ENCODE data around the gene RAI1.
"Not testable (repeated sequence)": the region's sequence is repeated elsewhere in the genome, so short reads cannot be mapped to it uniquely, and the experiment has no call there.

Gene RAI1

DNA sequence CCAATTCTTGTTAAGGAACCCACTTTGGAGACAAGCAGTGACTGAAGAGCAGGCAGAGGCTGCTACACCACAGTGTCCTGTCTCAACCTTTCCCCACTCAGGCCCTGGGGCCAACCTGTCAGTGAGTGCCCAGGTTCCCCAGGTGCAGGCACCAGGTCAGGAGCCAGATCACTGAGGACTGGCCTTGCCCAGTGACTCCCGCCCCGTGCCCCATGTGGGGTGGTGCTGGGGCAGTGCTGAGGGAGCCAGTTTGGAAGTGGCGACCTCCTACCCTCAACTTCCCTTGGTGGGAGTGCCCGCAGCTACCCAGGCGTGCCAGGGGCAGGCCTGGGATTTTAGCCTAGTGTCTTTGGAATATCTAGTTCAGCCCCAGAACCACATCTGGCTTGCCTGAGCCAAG, 126.2 kb downstream of the RAI1 start:
- no peak for DNase-seq

DNA sequence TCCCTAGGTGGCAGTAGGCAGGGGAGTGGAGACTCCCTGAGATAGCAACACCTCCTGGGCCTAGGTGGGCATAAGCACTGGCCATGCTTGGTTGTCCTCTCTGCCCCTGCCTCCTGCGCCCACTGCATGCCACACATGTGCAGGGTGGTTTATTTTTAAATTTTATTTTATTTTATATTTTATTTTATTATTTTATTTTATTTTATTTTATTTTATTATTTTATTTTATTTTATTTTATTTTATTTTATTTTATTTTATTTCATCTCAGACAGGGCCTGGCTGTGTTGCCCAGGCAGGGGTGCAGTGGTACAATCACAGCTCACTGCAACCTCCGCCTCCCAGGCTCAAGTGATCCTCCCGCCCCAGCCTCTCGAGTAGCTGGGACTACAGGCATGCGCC, 126.9 kb downstream of the RAI1 start:
- DNase-seq: not testable (repeated sequence)

DNA sequence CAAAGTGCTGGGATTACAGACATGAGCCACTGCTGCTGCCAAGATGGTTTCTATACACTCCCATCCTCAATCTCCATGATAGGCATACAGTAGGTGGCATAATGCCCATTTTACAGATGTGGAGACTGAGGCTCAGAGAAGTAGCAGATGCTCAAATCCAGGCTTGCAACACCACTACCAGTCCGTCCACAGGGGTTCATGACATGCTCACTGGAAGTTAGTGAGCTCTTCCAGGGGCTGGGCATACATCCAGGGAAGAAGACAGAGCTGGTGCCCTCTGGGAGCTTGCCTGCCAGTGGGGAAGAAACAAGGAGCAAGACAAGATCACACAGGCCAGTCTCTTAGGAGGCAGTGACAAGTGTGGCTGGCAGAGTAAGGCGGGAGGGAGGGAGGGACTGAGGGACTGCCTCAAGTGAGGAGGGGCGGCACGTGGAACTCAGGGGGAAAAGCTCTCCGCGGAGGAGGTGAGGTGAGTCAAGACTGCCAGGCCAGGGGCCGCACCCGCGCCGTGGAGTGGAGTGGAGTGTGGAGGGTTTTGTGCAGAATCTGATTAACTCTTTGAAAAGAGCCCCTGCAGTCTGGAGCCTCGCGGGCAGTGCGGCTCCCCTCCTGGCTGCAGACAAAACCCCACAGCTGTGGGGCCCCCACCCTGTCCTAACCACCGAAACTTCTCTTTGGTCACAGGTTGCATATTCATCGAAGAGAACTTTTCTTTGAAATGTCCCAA, 127.6 kb downstream of the RAI1 start:
- DNase-seq: no peak

DNA sequence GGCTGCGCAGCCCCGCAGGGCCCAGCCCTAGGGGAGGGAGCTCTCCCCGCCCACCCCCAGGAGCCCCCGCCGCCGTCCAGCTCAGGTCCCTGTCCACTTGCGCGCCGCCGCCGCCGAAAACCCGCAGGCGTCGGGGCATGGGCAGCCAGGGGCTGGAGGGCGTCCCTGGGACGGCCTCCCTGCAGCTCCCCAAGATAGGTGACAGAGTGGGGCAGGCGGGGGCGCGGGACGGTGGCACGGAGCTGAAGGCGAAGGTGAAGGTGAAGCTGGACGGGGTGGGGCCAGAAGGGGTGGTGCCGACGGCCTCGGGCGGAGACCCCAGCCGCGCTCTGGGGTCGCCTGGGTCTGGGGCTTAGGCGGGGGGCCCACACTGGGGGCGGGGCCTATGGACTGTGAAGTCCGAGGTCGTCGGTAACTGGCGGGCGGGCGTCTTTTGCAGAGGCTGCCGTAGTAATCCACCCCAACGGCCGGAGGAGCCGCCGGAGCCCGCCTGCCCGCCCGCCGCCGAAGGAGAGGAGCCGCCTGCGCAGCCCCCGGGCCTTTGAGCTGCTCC, 128.3 kb downstream of the RAI1 start:
- no peak for DNase-seq

DNA sequence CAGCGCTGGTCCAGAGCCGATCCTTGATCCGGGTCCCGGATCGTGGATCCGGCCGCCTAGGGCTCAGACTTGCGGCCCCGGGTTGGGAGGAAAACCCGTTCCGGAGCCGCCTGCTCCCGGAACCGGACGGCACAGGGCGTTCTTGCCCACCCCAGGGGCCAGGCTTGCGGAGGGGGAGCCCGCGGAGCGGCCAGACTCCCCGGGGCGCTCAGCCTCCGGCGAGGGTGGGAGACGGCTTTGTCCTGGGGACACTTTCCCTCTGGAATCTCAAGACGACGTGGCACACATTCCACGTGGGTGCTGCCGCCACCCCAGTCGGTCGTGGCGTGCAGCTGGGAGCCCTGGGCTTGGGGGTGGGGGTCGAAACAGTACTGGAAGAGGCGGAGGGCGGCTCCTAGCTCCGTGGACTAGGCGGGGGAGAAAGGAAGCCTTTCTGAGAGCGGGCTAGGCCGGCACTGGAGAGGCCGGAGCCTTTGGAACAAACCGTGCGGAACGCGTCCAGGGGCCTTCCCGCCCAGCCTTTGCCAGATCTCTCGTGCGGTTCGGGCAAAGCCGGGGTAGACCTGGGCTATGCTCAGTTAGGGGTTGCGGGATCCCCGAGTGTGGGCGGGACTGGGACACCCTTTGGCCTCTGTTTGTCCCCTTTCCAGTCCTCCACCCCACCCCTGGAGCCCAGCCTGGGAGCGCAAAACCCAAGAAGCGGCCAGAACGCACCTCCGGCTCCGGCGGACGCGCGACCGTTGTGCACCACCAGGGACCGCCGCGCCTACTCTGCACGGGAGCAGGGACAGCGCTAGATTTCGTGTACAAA, 129.0 kb downstream of the RAI1 start:
- DNase-seq: no peak

DNA sequence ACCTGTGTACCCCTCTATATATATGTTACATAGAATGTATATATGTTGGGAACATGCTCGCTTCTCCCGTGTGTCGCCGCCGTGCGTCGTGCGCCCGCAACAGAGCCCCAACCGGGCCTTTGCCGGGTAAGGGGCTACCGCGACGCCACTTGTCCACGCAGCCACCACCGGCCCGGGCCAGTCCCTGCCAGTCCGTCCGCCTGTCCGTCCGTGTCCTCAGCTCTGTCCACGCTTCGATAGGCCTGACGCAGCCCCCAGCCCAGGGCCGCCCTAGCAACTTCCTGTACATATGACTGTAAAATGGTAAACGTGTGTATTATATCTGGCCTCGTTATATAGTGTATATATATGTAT, 129.6 kb downstream of the RAI1 start:
- no peak for DNase-seq

DNA sequence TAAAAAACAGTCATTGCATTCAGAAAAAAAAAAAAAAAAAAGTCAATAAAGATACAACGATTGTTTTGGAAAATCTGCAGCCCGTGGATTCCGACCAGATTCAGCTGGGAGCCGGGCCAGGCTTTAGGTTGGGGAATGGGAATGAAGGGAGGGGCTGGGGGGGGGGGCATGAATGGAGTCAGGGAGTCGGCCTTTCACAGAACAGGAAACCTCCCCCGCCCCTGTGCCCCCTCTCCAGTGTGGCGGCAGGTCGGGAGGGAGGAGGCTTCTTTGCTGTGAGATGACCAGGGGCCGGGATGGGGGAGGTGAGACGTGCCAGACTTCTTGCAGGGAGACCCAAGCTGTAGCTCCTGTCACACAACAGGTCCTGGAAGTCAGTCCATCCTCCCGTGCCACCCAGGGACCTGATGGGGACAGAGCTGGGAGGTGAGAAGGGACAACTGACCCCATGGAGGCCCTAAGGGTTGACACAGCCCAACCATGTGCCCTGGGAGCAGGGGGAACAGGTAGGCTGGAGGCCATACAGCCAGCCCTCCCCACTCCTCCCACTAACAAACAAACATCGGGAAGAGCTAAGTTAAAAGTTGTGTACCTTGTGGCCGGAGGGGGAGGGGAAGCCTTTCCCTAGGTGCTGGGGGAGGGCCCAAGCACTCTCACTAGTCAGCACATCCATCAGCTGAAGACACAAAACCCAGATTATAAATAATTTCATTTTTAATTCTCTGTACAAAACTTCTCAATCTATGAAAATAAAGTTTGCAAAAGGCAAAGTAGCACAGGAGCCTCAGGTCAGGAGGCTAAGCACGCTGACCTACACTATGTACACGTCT, 130.3 kb downstream of the RAI1 start:
- DNase-seq: no peak

DNA sequence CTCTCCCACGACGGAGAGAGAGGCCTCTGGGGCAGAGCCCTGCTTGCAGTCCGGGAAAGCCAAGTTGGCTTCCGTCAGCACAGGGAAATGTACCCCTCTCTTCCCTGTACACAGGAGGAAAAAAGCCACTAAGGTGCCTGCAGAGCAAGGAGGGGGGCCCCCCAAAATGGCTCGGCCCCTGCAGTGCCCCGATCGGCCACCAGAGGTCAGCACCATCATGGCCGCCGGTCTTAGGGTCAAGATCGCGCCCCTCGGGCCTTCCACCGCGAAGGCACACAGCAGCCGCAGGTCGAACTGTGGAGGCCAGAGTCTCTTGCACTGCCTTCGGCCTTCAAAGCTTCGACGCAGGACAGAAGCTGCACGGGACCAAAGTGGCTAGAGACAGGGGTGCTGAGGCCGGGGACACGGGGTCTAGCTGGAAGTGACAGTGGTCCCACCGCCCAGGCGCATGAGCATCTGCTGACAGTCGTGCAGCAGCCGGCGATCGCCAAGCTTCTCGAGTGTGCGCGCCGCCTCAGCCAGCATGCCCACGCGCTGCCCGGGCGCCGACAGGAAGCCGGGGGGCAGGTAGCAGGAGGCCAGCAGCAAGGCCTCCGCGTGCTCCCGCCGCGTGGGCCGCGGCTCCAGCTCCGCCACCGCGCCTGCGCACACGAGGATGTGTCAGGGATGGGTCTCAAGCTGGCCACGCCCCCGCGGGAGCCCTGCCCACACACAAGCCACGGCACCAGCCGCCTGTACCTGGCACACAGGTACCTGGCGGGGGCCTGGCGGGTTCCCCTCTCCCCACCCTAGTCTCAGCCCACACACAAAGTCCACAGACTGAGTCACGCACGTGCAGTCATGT, 131.2 kb downstream of the RAI1 start:
- peak; percentile 60 for DNase-seq

DNA sequence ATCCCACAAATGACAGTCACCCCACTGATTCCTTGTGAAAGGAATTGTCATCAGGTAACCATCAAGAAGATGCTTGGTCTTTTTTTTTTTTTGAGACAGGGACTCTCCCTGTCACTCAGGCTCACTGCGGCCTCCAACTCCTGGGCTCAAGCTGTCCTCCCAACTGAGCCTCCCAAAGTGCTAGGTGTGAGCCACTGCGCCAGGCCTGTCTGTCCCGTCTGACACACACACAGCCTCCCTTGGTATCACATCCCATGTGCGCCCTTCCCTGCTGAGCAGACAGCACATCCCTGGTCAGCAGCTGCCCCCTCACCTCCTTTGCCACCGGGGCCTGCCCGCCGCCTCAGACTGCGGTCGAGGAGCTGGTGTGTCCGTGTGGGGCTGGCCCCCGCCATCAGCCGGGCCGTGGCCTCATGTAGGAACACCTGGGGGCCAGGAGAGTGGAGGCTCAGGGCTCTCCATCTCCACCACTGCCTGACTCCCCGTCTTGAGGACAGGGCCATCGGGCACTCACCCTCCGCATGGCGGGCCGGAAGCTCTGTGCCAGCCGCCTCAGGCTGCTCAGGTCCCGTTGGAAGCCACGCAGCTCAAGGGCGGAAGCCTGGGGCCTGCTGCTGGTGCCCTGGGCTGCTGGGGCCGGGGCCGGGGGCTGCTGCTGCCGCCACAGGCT, 131.9 kb downstream of the RAI1 start:
- DNase-seq: no peak

DNA sequence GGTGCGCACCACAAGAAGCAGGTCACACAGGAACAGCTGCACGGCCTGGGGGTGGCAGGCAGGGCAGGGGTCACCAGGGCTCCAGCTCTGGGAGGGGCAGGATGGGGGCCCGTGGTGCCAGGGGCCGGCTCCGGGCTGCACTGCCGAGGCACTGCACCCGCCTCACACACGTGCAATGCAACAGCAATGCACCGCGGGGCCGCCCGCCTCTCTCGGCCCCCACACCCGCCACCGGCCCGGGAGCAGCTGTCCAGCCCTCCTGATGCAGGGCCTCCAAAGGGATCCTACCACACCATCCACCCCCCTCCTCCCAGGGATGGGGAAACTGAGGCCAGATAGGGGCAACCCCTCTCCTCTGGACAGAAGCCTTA, 132.5 kb downstream of the RAI1 start:
- no peak for DNase-seq

DNA sequence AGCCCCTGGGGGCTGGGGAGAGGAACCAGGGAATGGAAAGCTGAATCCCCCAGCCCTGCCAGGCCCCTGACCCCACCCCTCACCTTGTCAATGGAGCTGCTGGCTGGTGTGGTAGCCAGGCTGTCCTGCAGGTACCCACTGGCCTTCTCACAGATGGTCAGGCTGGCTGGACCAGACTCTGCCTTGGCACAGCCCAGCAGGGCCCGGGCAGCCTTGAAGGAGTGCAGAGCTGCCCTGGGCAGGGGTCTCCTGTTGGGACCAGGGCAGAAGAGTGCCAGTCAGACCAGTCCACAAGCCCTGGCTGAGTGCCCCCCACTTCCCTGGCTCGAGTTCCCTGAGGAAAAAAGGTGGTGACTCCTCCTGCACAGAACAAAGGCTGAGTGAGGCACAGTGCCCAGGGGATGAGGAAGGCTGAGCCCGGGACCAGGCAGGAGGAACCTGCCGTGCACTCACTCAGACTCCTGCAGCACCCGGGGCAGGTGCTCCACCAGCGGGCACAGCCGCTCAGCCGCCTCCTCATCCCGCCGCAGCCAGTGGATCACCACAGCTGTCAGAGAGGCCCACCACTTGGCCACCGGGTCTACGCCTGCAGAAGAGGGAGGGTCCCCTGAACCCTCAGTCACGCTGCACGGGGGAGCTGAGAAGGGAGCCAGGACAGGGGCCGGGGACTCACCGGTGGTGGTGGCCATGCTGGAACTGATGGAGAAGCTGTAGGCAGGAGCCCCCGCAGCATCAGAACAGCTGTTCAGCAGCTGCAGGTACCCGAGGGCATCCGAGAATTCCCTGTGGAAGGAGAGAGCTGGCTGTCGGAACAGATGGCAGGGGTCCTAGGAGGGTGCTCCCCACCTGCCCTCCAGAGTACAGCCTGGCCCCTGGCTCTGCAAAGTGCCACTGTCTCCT, 133.2 kb downstream of the RAI1 start:
- DNase-seq: no peak

DNA sequence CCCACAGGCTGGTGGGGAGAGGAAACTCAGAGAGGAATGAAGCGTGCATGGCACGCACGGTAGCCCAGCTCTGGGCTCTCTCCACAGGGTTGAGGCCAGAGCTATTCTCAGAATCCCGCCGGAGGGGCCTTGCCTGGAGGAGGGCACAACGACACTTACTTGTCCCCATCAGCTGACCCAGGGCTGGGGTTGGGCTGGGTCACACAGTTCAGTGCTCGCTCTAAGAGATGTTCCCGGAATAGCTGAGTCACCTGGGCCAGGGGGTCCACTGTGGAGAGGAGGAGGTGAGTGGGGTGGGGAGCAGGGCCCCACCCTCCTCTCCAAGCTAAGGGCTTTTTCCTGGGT, 133.8 kb downstream of the RAI1 start:
- no peak for DNase-seq

DNA sequence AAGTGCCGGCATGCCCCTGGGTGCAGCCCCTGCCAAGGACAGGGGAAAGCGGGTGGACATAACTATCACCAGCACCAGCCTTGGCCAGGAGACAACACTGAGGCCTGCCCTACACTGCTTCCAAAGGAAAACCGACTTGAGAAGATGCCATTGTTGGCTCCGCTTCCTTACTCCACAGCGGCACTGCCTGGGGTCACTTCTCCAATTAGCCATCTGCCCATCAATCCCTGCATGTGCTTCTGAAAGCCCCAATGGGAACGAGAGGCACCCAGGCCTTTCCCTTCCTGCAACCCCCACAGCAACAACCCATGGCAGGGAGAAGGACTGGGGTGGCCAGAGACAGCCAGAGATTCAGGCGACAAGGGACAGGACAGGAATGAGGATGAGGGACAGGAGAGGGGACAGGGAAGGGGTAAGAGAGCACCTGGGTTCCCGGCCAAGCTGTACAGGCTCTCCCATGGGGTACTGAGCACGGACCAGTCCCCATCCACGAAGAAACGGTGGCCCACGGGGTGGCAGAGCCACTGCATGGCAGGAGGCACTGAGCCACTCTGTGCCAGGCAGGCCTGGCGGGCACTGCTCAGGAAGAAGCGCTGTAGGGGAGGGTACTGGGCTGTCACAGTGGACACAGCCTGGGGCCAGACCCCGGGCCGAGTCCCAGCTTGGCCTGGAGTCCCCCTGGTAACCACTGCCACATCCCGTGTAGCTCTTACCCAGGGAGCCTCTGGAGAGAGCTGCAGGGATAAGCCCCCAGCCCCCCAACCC, 134.4 kb downstream of the RAI1 start:
- no peak for DNase-seq

DNA sequence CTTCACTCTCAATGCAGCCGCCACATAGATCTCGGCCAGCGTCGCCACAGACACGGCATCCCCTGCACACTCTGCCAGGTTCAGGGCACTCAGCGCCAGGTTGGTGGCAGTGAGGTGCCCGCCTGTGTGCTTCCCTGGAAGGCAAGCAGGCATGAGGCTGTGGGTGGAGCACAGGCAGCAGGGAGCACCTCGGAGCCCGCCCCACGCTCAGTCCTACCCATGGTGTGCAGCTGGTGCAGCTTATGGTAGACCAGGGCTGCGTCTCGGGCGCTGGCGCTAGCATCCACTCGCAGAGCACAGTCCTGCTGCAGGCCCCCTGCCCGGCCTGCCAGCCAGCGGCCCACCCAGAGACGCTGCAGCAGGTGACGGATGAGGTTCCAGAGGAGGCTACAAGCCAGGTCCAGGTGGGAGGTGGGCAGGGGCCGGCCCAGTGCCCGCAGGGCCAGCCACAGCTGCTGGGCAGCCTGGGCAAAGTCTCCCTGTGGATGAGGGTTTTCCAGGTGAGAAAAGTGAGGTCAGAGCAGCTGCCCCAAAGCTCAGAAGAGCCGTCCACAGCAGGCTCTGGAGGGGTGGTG, 135.1 kb downstream of the RAI1 start:
- no peak for DNase-seq

DNA sequence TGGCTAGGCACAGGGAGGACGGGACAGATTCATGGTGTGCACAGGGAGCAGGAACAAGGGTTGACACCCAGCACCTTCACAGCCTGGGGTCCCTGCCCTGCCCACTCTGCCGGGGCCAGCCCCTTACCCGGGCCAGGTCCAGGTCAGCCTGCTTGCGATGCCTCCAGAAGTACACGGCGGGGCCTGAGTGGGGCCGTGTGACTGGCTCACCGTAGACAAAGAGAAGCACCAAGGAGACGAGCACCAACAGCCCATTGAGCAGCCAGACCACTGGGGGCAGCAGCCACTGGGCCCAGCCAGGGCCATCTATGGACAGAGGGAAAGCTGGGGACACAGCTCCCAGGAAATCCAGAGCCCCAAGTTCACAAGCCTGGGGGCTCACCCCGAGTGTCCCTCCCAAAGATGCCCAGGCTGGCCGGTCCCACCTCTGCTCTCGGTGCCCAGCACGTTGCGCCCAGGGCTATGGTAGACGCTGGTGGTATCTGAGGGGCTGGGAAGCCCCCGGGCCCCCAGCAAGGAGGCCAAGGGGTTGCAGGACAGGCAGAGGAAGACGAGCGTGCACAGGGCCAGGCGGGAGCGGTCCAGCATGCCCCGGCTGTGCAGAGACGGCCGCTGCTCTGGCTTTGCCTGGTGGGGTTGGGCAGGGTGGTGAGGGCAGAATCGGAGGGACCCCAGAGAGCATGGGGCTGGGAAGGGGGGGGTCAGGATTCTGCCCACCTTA, 135.7 kb downstream of the RAI1 start:
- no peak for DNase-seq

DNA sequence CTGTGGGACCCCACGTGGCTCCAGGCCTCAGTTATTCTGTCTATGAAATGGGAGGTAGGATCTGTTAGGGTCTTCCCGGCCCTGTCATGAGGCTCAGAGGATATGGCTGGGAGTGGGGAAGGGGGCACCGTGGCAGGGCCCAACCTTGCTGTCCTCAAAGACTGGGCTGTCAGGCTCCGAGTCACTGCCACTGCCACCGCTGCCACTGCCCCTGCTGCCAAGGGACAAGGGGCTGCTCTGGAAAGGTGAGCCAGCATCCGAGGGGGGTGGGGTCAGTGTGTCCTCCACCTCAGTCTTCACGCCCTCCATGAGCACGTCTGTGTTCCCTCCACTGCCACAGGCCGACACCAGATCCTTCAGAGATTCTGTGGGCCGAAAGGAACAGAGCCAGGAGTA, 136.3 kb downstream of the RAI1 start:
- DNase-seq: no peak

DNA sequence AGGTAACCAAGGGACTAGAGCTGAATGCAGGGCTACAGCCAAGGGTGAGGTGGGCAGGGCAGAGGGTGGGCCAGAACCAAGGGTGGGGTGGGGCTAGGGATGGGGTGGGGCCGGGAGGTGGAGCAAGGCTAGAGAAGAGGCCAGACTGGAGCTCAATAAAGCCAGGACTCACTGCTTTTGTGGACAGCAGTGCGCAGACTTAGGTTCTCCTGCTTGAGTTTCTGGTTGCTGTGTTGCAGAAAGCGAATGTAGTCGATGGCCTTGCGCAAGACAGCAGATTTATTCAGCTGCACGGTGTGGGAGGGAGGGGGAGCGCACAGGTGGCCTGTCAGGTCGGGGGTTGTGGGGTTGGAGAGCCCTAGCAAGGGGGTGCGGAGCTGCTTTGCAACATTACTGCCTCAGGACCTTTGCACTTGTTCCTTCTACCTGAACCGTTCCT, 136.8 kb downstream of the RAI1 start:
- no peak for DNase-seq

DNA sequence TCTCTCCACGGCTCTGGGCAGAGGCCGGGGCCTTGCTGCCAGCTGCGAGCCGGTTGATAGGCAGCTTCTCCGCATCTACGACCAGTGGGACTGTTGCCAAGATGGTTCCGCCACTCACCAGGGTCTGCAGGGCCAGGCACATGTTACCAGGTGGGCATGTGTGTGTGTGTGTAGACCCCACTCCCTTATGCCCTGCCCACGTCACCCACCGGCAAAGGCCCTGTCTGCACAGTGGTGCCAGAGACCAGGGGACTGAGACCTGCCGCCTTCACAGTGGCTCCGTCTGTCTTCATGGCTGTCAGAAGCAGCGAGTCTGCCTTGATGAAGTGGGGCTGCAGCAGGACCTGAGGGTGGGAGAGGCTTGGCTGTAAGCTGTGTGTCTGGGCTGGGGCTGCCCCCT, 137.9 kb downstream of the RAI1 start:
- no peak for DNase-seq

DNA sequence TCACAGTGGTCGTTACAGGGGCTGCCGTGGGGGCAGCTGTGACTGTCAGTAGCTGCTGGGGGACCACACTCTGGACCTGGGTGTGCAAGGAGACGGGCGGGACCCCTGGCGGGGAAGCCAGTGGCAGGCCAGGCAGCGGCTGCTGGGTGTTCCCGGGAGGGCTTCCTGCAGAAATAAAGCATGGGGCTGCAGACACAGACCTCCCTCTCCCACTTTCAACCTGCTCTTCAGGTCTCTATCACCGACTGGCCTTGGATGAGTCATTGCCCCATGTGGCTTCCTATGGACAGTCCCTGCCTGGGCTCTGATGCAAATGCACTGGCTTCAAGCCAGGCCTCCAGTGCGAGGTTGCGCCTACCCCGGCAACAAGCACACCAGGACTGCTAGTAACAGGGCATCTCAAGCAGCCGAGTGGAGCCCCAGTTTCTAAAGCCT, 138.3 kb downstream of the RAI1 start:
- DNase-seq: no peak
